Chondrocyte (in vitro differentiated cells): ENCODE results near the gene MEAK7. TPM values are rescaled to one million over a fixed set of nuclear protein-coding genes. Genes with fewer than 3 reads are reported as not detected.

Experiments
- DNase-seq: peaks from one replicate; pipeline ENCODE4 v3.0.0; 2021; ENCODE audit warnings: mixed read lengths, low spot score
- H3K27ac Mint-ChIP-seq: one replicate; pipeline ENCODE4 v1.8.0; 2021; ENCODE audit warnings: mild to moderate bottlenecking, moderate library complexity, mixed read lengths; ENCODE audit not compliant: unreplicated experiment
- H3K27me3 Mint-ChIP-seq: 2 replicates; pipeline ENCODE4 v1.8.0; 2021; ENCODE audit warnings: low read depth, mixed read lengths
- H3K36me3 Mint-ChIP-seq: 2 replicates; pipeline ENCODE4 v1.8.0; 2021; ENCODE audit warnings: low read depth, mixed read lengths
- H3K4me1 Mint-ChIP-seq: 2 replicates; pipeline ENCODE4 v1.8.0; 2021; ENCODE audit warnings: low read depth, mild to moderate bottlenecking, mixed read lengths
- H3K4me3 Mint-ChIP-seq: one replicate; pipeline ENCODE4 v1.8.0; 2021; ENCODE audit warnings: mild to moderate bottlenecking, moderate library complexity, mixed read lengths; ENCODE audit not compliant: unreplicated experiment
- H3K9me3 Mint-ChIP-seq: 2 replicates; pipeline ENCODE4 v1.8.0; 2021; ENCODE audit warnings: low read depth, mixed read lengths
- total RNA-seq: library from RNA; stranded (reverse); gene quantifications from 3 replicates; pipeline ENCODE4 v1.2.1, GENCODE V29; 2021
- TF ChIP-seq, protein P1 (sequence below): fragments of 200-600 bp; sonication (generic); IDR thresholded peaks from 2 replicates; pipeline ENCODE4 v1.5.0; 2021; ENCODE audit warnings: antibody characterized with exemption, mild to moderate bottlenecking, moderate library complexity

MEAK7 gene
- total RNA-seq, 1 donor from 2014 or later = 26.8 TPM

DNA sequence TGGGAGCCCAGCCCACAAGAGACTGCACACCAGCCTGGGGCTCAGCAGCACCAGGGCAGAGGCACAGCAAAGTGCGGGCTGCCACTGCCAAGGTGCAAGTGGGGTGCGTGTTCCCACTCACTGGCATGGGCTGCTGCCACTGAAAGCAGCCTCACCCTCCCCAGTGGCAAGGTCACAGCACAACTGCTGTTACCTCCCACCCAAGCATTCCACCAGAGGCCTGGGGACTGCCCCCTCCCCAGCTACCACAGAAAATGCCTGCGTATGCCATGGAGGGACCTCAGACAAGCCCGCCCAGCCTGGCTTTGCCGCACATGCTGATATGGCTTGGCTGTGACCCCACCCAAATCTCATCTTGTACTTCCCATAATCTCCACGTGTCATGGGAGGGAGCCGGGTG lies 33.1 kb downstream of the MEAK7 start:
- Mint-ChIP-seq H3K4me1 (no peaks in the 10 kb centered on the region), H3K36me3 (peaks cover 29% of the 10 kb centered on the region), H3K4me3 (no peak overlapping the region), H3K27me3 (no peaks in the 10 kb centered on the region), H3K27ac (no peak overlapping the region), H3K9me3 (peaks cover 14% of the 10 kb centered on the region)
- TF ChIP-seq, protein P1, sequence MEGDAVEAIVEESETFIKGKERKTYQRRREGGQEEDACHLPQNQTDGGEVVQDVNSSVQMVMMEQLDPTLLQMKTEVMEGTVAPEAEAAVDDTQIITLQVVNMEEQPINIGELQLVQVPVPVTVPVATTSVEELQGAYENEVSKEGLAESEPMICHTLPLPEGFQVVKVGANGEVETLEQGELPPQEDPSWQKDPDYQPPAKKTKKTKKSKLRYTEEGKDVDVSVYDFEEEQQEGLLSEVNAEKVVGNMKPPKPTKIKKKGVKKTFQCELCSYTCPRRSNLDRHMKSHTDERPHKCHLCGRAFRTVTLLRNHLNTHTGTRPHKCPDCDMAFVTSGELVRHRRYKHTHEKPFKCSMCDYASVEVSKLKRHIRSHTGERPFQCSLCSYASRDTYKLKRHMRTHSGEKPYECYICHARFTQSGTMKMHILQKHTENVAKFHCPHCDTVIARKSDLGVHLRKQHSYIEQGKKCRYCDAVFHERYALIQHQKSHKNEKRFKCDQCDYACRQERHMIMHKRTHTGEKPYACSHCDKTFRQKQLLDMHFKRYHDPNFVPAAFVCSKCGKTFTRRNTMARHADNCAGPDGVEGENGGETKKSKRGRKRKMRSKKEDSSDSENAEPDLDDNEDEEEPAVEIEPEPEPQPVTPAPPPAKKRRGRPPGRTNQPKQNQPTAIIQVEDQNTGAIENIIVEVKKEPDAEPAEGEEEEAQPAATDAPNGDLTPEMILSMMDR = no peak
- DNase-seq = peak; percentile 52

DNA sequence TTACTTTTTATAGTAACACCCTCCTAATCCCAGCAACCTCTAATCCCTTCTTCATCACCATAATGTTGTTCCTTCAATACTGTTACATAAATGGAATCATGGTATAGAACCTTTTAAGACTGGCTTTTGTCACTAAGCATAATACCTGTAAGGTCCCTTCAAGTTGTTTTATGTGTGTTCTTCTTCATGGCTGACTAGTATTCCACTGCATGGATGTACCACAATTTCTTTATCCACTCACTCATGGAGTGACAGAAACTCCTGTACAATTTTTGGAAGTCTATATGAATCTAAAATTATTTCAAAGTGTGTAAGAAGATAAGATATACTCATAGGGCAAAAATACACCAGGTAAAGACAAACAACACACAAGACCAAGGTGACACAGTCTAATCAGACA lies 36.8 kb downstream of the MEAK7 start:
- H3K4me1 Mint-ChIP-seq = no peaks in the 10 kb centered on the region
- peaks cover 25% of the 10 kb centered on the region for H3K36me3 Mint-ChIP-seq
- no peak for DNase-seq
- TF ChIP-seq, protein P1 = no peak
- H3K4me3 Mint-ChIP-seq = no peak overlapping the region
- H3K9me3 Mint-ChIP-seq = peaks cover 17% of the 10 kb centered on the region
- H3K27me3 Mint-ChIP-seq = no peaks in the 10 kb centered on the region
- no peak overlapping the region for H3K27ac Mint-ChIP-seq

DNA sequence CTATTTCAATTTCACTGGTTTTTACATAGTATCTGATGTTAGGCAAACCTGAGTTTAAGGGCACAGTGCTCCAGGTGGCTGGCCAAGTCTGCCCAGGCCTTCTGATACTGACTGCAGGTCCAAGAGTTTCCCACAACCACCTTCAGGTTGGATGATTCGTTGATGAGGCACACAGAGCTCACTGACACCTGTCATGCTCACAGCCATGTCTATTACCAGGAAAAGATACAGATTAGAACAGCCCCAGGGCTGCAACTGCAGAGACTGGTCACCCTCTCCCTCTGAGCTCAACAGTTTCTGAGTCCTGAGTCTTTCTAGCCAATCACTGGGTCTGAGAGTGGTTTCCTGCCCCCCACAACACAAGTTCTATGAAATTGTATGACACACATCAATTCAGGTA lies 37.2 kb downstream of the MEAK7 start:
- peaks cover 17% of the 10 kb centered on the region for H3K9me3 Mint-ChIP-seq
- DNase-seq = no peak
- H3K27me3 Mint-ChIP-seq = no peaks in the 10 kb centered on the region
- no peak overlapping the region for H3K4me3 Mint-ChIP-seq
- H3K4me1 Mint-ChIP-seq = no peaks in the 10 kb centered on the region
- H3K36me3 Mint-ChIP-seq = peaks cover 25% of the 10 kb centered on the region
- TF ChIP-seq, protein P1 = no peak
- H3K27ac Mint-ChIP-seq = no peak overlapping the region

DNA sequence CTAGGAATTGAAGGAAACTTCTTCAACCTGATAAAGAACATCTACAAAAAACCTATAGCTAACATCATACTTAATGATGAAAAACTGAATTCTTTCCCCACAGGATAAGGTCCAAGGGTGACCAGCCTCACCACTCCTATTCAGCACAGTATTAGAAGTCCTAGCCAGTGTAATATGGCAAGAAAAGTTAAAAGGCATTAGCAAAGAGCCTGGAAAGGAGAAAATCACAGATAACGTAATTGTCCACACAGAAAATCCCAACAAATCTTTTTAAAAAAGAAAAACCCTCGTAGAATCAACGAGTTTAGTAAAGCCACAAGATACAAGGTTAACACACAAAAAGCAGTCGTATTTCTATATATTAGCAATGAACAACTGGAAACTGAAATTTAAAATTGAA lies 37.8 kb downstream of the MEAK7 start:
- Mint-ChIP-seq H3K4me3 (no peak overlapping the region), H3K9me3 (peaks cover 17% of the 10 kb centered on the region), H3K36me3 (peaks cover 25% of the 10 kb centered on the region), H3K4me1 (no peaks in the 10 kb centered on the region), H3K27ac (no peak overlapping the region), H3K27me3 (no peaks in the 10 kb centered on the region)
- no peak for DNase-seq
- TF ChIP-seq, protein P1 = no peak

DNA sequence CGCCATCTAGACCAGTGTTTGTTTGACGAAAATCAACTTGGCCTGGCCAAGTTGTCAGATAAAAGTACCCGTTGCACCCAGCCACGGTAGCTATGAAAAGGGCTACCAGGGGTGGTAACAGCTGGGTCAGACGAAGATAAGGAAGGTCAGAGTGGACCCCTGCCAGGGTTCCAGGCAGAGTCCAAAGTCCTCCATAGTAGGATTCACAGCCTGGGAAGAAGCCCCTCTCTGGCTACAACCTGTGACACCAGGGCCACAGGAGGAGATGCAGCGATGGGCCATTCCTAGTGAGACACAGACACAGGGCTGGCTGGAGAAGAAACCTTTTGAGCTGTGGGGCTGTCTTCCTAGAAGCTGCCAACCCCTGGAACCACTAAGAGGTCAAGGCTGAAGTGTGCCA lies 39.3 kb downstream of the MEAK7 start:
- Mint-ChIP-seq H3K4me1 (no peaks in the 10 kb centered on the region), H3K36me3 (peaks cover 32% of the 10 kb centered on the region), H3K9me3 (peaks cover 17% of the 10 kb centered on the region), H3K27me3 (no peaks in the 10 kb centered on the region), H3K4me3 (no peak overlapping the region), H3K27ac (no peak overlapping the region)
- TF ChIP-seq, protein P1 = no peak
- peak; percentile 38 for DNase-seq
